IPS DF 6.9 (cell line): ENCODE results near the gene ERMAP.
"Not testable (repeated sequence)": the region's sequence is repeated elsewhere in the genome, so short reads cannot be mapped to it uniquely, and the experiment has no call there.

Experiments
- DNase-seq: peaks from one replicate; pipeline ENCODE4 v3.0.0-alpha.2; 2013; ENCODE audit warnings: low read depth, low spot score
- H3K27ac ChIP-seq: one replicate; pipeline ENCODE4 v1.5.1; 2013; ENCODE audit warnings: low read length, control low read depth
- H3K27me3 ChIP-seq: 2 replicates; pipeline ENCODE4 v1.6.1; 2013; ENCODE audit warnings: mild to moderate bottlenecking, low read length; ENCODE audit not compliant: control insufficient read depth, insufficient read depth
- H3K36me3 ChIP-seq: 2 replicates; pipeline ENCODE4 v1.6.1; 2013; ENCODE audit warnings: low read length; ENCODE audit not compliant: control insufficient read depth, insufficient read depth
- H3K4me1 ChIP-seq: 2 replicates; pipeline ENCODE4 v1.6.1; 2013; ENCODE audit warnings: low read length; ENCODE audit not compliant: control insufficient read depth, insufficient read depth
- H3K4me3 ChIP-seq: 2 replicates; pipeline ENCODE4 v1.5.1; 2013; ENCODE audit warnings: mild to moderate bottlenecking, low read length
- H3K9me3 ChIP-seq: 2 replicates; pipeline ENCODE4 v1.6.1; 2013; ENCODE audit warnings: low read length, inconsistent platforms; ENCODE audit not compliant: control insufficient read depth, insufficient read depth
- WGBS: extraction: QIAGEN DNeasy Blood & Tissue Kit; methylation state at CpG from one replicate; pipeline ENCODE4 v1.1.7; 2013; ENCODE audit warnings: mixed read lengths, missing lambda C conversion rate; ENCODE audit not compliant: insufficient read length, insufficient coverage; 5-methylcytosine and 5-hydroxymethylcytosine counted together

Gene ERMAP

GRCh38 chr1:42851420-42851819, 34.5 kb downstream of the ERMAP start:
- no peak overlapping the region for H3K4me3 ChIP-seq
- H3K4me1 ChIP-seq, result peaks cover 2% of the 10 kb centered on the region; the same call in 1 of the 2 replicates
- H3K27me3 ChIP-seq, result no peaks in the 10 kb centered on the region
- peaks cover 9% of the 10 kb centered on the region for H3K36me3 ChIP-seq
- no peak overlapping the region for H3K27ac ChIP-seq
- DNase-seq, result no peak
- WGBS, result no CpG with 5 or more reads among the region's 15 CpGs
- no peaks in the 10 kb centered on the region for H3K9me3 ChIP-seq

- Histone ChIP-seq H3K36me3 (peaks cover 9% of the 10 kb centered on the region), H3K27ac (no peak overlapping the region), H3K9me3 (no peaks in the 10 kb centered on the region), H3K4me3 (no peak overlapping the region), H3K27me3 (no peaks in the 10 kb centered on the region), H3K4me1 (peaks cover 2% of the 10 kb centered on the region; the same call in 1 of the 2 replicates)
- DNase-seq, result no peak
- WGBS, result no CpG with 5 or more reads among the region's 2 CpGs
Measured at GRCh38 chr1:42851960-42852607, 35.2 kb downstream of the ERMAP start.

DNA sequence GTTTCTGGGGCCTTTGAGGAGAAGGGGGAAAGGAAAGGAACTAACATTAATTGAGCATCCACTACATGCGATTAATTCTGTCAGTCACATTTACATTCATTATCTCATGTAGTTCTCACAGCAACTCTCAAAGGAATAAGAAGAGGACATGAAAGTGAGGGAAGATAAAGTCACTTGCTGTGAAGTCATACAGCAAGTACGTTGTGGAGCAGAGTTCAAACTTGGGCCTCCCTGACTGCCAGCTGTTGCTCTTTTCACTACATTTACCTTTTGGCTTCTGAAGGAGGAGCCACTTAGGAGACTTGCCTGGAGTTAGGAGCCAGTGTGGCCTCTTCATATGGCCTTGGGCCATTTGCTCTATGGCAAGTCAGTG, 35.7 kb downstream of the ERMAP start:
- Histone ChIP-seq H3K4me1 (peaks cover 2% of the 10 kb centered on the region; the same call in 1 of the 2 replicates), H3K4me3 (no peak overlapping the region), H3K27ac (no peak overlapping the region), H3K36me3 (peaks cover 9% of the 10 kb centered on the region), H3K27me3 (no peaks in the 10 kb centered on the region), H3K9me3 (no peaks in the 10 kb centered on the region)
- DNase-seq, result no peak
- WGBS, result no CpG with 5 or more reads among the region's 2 CpGs

GRCh38 chr1:42853116-42853884, 36.4 kb downstream of the ERMAP start:
- H3K27me3 ChIP-seq, result no peaks in the 10 kb centered on the region
- peaks cover under 1% of the 10 kb centered on the region; the same call in 1 of the 2 replicates for H3K4me1 ChIP-seq
- H3K36me3 ChIP-seq, result peaks cover 9% of the 10 kb centered on the region
- no peaks in the 10 kb centered on the region for H3K9me3 ChIP-seq
- no peak overlapping the region for H3K27ac ChIP-seq
- DNase-seq, result no peak
- H3K4me3 ChIP-seq, result no peak overlapping the region
- no CpG with 5 or more reads among the region's 6 CpGs for WGBS

- H3K27me3 ChIP-seq, DNase-seq, H3K9me3 ChIP-seq, H3K36me3 ChIP-seq, H3K4me1 ChIP-seq, H3K4me3 ChIP-seq, H3K27ac ChIP-seq: not testable (repeated sequence)
- WGBS, result no CpG with 5 or more reads among the region's 3 CpGs
Measured at GRCh38 chr1:42856554-42856953, 39.6 kb downstream of the ERMAP start.

GRCh38 chr1:42859366-42859765, 42.4 kb downstream of the ERMAP start:
- H3K9me3 ChIP-seq, result not testable (repeated sequence)
- WGBS, result no CpG with 5 or more reads among the region's 5 CpGs

DNA sequence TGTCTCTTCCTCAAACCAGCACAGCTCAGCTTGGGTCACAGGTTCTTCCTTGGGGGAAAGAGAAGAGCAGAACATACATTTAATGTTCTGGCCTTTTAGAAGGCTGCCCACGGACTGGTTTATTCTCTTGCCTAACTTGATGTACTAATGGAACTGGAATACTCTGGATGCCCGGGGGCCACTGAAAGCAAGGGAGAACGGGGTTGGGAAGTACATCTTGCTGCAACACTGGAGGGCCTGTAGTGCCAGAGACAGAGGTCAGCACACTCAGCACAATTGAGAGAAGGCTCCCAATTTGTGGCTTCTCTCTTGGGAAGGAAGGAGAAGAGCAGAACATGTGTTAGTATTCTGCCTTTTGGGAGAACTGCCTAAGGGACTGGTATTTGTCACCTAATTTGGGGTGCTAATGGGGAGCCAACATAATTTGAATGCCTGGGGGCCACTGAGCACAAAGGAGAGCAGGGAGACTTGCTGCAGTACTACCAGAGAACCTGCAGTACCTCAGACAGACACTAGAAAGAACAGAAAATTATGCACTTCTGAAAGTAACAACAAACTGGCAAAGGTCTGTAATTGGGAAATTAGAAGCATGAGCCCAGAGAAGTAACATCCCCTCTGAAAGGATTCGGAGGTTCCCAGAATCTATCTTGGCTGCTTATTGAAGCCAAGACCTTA, 43.6 kb downstream of the ERMAP start:
- DNase-seq, result no peak
- Histone ChIP-seq H3K27ac (no peak overlapping the region), H3K4me1 (no peaks in the 10 kb centered on the region), H3K27me3 (no peaks in the 10 kb centered on the region), H3K9me3 (no peaks in the 10 kb centered on the region), H3K36me3 (no peaks in the 10 kb centered on the region), H3K4me3 (no peak overlapping the region)
- WGBS, result no CpG with 5 or more reads among the region's 4 CpGs

More at GRCh38 chr1:42859366-42859765, 42.4 kb downstream of the ERMAP start:
- not testable (repeated sequence) for H3K4me1 ChIP-seq, H3K27ac ChIP-seq, H3K4me3 ChIP-seq, DNase-seq, H3K27me3 ChIP-seq, H3K36me3 ChIP-seq

DNA sequence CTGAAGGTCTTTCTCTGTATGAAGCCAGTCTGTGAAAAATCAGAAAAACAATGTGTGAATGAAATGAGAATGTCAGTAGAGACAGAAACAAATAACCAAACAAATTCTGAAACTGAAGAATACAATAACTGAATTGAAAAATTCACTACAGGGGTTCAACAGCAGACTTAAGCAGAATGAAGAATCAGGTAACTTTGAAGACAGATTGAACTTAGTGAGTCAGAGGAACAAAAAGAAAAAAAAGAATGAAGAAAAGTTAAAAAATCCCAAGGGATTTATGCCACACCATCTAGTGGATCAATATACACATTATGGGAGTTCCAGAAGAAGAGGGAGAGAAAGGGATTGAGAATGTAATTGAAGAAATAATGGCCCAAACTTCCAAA, 44.1 kb downstream of the ERMAP start:
- Histone ChIP-seq H3K27me3 (no peaks in the 10 kb centered on the region), H3K27ac (no peak overlapping the region), H3K4me3 (no peak overlapping the region), H3K36me3 (no peaks in the 10 kb centered on the region), H3K9me3 (no peaks in the 10 kb centered on the region), H3K4me1 (no peaks in the 10 kb centered on the region)
- no peak for DNase-seq

DNA sequence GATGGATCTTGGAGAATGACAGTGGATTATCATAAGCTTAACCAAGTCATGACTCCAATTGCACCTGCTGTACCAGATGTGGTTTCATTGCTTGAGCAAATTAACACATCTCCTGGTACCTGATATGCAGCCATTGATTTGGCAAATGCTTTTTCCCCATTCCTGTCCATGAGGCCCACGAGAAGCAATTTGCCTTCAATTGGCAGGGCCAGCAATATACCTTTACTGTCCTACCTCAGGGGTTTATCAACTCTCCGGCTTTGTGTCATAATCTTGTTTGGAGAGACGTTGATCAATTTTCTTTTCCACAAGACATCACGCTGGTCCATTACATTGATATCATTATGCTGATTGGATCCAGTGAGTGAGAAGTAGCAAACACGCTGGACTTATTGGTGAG, 49.6 kb downstream of the ERMAP start:
- Histone ChIP-seq H3K4me3 (no peak overlapping the region), H3K27ac (no peak overlapping the region), H3K9me3 (no peaks in the 10 kb centered on the region), H3K36me3 (no peaks in the 10 kb centered on the region), H3K27me3 (no peaks in the 10 kb centered on the region), H3K4me1 (no peaks in the 10 kb centered on the region)
- WGBS, result no CpG with 5 or more reads among the region's 5 CpGs
- no peak for DNase-seq

DNA sequence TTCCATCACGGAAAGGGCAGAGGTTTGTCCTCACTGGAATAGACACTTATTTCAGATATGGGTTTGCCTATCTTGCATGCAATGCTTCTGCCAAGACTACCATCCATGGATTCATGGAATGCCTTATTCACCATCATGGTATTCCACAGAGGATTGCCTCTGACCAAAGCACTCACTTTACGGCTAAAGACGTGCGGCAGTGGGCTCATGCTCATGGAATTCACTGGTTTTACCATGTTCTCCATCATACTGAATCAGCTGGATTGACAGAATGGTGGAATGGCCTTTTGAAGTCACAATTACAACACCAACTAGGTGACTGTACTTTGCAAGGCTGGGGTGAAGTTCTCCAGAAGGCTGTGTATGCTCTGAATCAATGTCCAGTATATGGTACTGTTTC, 51.5 kb downstream of the ERMAP start:
- no CpG with 5 or more reads among the region's 4 CpGs for WGBS
- H3K36me3 ChIP-seq, H3K4me3 ChIP-seq, H3K9me3 ChIP-seq, H3K27me3 ChIP-seq, H3K27ac ChIP-seq, H3K4me1 ChIP-seq, DNase-seq: not testable (repeated sequence)
